Activated T-cell treated with anti-CD3 and anti-CD28 coated beads for 24 hours (primary cell): ENCODE data around the gene TTC23.

Experiments
- DNase-seq: peaks from one replicate; pipeline ENCODE4 v3.0.0-alpha.2; 2020; ENCODE audit warnings: low read depth

TTC23 gene

DNA sequence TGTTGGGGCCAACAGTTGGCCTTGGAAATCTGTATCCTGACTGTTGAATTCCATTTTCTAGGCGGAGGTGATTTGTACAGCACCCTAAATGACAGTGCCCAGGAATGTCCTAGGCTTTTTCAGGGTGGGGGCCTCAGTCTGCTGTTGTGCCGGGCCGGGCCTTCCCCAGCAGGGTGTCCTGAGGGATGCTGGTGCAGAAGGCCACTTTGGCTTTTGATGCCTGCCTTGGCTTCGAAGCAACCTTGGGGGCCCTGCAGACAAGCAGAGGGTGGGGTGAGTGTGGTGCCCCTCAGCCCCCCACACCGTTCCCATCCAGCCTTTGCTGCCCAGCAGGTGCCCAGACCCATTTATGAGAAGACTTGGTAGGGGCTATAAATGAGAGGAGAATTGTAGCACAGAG lies 111.5 kb downstream of the TTC23 start:
- no peak for DNase-seq

DNA sequence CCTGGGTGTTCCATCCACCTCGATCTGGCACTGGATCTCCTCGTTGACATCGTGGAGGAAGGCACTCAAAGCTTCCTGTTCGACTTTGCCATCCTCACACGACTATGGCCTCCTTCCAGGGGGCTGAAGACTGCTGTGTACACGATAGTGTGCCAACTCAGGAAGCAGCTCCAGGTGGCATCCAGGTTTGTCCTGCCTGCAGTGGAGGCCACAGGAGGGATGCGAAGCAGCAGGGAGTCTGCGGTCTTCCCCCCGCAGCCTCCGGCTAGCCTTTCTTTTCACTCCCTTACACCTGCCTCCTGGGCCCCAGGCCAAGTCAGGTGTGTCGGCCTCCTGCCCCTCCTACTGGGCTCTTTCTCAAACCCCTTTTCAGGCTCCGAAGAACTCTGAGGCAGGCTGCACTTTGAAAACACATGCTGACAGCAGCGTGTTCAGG lies 112.3 kb downstream of the TTC23 start:
- no peak for DNase-seq

DNA sequence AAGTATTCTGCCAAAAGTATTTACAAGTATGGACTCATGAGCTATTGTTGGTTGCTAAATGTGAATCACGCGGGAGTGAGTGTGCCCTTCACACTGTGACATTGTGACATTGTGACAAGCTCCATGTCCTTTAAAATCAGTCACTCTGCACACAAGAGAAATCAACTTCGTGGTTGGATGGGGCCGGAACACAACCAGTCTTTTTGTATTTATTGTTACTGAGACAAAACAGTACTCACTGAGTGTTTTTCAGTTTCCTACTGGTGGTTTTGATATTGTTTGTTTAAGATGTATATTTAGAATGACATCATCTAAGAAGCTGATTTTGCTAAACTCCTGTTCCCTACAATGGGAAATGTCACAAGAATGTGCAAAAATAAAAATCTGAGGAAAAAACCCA lies 114.2 kb downstream of the TTC23 start:
- no peak for DNase-seq

DNA sequence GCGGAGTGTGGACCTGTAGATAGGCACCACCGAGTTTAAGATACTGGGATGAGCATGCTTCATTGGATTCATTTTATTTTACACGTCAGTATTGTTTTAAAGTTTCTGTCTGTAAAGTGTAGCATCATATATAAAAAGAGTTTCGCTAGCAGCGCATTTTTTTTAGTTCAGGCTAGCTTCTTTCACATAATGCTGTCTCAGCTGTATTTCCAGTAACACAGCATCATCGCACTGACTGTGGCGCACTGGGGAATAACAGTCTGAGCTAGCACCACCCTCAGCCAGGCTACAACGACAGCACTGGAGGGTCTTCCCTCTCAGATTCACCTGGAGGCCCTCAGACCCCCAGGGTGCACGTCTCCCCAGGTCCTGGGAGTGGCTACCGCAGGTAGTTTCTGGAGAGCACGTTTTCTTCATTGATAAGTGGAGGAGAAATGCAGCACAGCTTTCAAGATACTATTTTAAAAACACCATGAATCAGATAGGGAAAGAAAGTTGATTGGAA lies 115.0 kb downstream of the TTC23 start:
- DNase-seq: no peak

DNA sequence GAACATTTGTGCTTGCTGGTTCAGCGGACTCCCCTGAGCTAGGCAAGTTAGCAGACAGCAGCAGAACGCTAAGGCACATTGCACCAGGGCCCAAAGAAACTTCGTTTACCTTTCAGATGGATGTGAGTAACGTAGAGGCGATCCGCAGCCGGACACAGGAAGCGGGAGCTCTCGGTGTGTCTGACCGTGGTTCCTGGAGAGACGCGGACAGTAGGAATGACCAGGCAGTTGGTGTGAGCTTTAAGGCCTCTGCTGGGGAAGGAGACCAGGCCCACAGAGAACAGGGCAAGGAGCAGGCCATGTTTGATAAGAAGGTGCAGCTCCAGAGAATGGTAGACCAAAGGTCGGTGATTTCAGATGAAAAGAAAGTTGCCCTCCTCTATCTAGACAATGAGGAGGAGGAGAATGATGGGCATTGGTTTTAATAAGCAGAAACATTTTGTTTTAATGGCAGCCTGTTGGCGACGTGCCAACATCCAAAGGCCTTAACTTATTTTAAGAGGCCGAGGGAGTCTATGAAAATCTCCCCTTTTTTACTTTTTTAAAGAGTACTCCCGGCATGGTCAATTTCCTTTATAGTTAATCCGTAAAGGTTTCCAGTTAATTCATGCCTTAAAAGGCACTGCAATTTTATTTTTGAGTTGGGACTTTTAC lies 116.6 kb downstream of the TTC23 start:
- DNase-seq: no peak

DNA sequence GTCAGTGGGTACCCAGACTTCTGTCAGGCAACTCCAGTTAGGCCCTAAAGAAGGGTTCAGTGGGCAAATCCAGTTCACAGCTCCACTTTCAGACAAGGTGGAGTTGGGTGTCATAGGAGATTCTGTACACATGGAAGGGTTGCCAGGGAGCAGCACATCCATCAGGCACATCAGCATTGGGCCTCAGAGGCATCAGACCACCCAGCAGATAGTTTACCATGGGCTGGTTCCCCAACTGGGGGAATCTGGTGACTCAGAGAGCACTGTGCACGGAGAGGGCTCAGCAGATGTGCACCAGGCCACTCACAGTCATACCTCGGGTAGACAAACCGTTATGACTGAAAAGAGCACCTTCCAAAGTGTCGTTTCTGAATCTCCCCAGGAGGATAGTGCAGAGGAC lies 117.3 kb downstream of the TTC23 start:
- no peak for DNase-seq

DNA sequence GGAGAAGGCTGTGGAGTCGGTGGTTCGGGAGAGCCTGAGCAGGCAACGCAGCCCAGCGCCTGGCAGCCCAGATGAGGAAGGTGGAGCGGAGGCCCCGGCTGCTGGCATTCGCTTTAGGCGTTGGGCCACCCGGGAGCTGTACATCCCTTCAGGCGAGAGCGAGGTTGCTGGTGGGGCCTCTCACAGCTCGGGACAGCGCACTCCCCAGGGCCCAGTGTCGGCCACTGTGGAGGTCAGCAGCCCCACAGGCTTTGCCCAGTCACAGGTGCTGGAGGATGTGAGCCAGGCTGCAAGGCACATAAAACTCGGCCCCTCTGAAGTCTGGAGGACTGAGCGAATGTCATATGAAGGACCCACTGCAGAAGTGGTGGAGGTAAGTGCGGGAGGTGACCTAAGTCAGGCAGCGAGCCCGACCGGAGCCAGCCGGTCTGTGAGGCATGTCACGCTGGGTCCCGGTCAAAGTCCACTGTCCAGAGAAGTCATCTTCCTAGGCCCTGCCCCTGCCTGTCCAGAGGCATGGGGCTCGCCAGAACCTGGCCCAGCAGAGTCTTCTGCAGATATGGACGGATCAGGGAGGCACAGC lies 117.8 kb downstream of the TTC23 start:
- no peak for DNase-seq

DNA sequence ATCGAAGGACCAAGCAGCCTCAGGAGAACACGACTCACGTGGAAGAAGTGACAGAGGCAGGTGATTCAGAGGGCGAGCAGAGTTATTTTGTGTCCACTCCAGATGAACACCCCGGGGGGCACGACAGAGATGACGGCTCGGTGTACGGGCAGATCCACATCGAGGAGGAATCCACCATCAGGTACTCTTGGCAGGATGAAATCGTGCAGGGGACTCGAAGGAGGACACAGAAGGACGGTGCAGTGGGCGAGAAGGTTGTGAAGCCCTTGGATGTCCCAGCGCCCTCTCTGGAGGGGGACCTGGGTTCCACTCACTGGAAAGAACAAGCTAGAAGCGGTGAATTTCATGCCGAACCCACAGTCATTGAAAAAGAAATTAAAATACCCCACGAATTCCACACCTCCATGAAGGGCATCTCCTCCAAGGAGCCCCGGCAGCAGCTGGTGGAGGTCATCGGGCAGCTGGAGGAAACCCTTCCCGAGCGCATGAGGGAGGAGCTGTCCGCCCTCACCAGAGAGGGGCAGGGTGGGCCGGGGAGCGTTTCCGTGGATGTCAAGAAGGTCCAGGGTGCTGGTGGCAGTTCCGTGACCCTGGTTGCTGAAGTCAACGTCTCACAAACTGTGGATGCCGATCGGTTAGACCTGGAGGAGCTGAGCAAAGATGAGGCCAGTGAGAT lies 118.5 kb downstream of the TTC23 start:
- no peak for DNase-seq

DNA sequence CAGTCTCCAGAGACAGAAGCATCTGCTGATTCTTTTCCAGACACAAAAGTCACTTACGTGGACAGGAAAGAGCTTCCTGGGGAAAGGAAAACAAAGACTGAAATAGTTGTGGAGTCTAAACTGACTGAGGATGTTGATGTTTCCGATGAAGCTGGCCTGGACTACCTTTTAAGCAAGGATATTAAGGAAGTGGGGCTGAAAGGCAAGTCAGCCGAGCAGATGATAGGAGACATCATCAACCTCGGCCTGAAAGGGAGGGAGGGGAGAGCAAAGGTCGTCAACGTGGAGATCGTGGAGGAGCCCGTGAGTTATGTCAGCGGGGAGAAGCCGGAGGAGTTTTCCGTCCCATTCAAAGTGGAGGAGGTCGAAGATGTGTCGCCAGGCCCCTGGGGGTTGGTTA lies 119.1 kb downstream of the TTC23 start:
- no peak for DNase-seq

DNA sequence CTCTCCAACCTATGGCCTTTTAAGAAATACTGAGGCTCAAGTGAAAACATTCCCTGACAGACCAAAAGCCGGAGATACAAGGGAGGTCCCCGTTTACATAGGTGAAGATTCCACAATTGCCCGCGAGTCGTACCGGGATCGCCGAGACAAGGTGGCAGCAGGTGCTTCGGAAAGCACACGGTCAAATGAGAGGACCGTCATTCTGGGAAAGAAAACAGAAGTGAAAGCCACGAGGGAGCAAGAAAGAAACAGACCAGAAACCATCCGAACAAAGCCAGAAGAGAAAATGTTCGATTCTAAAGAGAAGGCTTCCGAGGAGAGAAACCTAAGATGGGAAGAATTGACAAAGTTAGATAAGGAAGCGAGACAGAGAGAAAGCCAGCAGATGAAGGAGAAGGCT lies 119.7 kb downstream of the TTC23 start:
- no peak for DNase-seq

DNA sequence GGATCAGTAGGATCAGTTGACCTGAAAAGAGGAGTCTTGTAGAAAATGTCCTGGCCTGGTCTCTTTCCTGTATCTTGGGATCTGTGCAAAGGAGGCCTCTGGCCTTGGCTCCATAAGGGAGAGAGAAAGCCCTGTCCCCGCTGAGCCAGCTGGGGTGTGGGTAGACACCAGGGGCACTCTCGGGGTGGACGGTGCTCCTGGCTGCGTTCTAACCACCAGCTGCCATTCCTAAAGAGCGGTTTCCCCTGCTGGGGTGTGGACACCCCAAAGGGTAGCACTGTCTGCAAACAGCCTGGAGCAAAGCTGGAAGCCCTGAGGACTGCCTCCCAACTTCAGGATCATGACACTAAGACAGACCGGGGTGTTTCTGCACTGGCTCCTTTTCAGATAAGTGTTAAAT lies 121.0 kb downstream of the TTC23 start:
- no peak for DNase-seq

DNA sequence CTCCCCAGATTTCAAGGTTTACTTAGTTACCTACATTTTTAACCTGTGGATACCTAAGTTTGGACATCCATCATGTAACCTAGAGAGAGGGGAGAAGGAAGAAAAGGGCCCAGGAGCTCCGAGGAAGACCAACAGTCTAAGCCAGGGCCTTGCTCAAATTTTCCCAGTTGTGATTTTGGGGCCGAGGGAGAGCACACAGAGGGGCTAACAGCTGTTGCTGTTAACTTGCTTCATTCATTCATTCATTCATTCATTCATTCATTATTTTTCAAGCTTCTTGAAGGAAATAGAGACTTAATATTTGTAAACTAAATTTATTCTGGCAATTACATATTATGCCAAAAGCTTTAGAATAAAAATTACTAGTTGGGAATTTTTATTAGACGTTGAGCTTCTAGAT lies 121.6 kb downstream of the TTC23 start:
- DNase-seq: no peak

DNA sequence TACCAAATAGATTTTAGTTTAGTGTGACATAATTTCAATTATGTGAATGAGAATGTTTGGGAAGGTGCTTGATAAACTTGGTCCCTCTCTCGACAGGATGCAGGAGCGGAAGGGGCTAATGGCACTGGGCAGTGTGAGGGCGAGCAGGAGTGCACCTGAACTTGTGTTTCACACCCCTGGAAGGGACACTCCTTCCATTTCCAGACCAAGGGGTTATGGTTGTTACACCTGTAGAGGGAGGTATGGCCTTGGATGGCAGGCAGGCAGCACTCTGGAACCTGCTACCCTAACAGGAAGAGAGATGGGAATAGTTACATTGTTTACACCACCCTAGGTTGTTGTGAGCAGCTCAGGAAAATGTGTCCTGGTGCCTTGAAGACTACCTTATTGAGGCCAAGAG lies 122.5 kb downstream of the TTC23 start:
- DNase-seq: no peak

DNA sequence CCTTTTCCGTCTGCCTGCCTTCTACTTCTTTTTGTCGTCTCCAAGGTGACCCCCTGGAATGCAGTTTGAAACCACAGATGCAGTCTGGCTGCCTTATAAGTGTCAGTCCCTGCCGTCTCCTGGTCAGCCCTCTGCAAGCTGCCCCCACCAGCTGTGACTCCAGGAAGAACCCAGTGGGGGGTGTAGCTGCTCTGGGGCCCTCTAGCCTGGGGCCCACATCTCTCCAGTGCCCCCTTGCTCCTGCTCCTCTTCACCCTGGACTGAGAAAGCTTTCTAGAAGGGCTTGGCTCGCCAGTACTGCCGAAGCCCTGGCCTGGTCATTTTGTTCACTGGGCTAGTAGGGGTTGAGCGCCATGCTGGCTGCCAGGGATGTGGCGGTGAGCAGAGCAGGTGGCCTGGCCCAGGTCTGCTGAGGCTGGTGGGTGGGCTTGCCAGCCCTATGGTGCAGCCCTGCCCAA lies 123.2 kb downstream of the TTC23 start:
- no peak for DNase-seq

DNA sequence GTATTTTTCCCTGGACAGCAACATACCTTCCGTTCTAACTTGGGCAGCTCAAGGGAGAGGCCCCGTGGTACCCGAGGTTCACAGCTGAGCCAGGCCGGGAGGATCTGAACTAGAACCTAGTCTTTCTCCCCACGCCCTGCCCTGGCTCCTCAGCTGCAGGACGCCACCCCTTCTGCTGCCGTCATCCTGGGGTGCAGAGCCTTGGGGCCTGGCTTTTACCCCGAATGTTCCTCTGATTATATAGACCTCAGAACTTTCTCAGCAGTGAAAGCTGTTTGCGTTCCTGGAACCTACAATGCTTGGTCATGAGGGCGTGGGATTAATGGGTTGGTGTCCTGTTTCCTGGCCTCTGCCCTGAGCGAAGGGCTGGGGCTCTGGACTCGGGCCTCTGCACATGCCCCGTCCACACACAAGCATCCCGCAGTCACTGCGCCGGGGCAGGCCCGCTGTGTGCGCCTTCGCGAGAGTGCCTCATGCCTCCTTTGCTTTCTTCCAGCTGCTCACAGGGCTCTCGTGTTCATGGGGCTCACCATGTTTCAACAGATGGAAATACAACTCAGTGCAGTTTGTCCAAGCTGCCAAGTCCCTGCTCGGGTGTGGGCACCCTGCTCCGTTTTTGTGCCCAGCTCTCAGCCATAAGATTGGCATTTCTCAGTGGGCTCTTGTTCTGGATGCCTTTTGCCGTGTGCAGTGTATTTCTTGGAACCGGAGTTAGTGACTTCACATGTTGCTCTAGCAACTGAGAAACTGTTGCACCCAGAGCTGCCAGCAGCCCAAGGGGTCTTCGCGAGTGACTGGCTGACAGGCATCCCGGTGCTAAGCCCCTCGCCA lies 124.1 kb downstream of the TTC23 start:
- no peak for DNase-seq

DNA sequence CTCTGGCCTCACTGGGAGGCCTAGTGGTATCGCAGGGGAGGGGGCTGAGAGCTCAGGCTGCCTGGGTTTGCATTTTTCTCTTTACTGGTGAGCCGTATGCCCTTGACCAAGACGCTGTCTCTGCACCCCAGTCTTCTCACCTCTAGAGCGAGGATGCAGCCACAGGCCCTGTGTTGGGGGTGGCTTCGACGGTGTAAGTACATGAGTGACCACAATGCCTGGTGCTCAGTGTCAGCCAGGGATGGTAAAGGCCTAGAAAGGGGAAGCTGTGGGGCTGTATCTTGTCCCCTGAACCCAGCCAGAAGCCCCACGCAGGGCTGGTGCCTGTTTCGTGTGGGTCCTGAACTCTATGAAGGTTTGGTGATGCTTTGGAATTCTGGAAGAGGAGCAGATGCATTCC lies 124.7 kb downstream of the TTC23 start:
- no peak for DNase-seq

DNA sequence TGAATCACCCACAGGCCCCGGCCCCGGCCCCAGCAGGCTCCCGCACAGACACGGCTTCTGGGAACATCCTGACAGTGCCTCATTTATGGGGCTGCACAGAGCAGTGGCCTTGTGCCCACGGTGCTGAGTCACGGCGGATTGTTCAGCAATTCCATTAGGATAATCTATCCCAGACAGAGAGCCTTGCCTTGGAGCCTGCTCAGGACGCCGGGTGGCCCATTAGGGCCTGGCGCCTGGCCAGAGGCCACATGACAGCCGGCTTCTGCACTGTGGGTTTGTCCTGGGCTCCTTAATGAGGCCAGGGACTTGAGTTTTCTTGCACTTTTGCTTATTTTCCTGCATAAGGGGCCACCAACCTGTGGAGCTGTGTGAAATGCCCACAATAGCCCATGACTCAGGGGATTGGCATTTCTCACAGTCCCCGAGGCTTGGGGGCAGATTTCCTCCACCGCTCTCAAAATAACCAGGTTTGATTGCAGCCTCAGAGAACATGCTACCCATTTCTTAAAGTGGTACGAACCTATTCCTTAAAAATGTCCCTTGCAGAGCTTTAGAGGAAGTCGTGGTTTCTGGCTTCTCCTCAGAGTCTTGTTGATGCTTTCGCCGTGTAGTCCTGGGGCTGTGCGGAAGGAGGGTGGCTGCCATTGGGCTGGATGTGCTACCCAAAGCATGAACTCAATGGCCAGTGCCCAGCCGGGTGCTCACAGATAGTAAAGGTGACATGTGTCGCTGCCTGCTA lies 125.5 kb downstream of the TTC23 start:
- DNase-seq: no peak

DNA sequence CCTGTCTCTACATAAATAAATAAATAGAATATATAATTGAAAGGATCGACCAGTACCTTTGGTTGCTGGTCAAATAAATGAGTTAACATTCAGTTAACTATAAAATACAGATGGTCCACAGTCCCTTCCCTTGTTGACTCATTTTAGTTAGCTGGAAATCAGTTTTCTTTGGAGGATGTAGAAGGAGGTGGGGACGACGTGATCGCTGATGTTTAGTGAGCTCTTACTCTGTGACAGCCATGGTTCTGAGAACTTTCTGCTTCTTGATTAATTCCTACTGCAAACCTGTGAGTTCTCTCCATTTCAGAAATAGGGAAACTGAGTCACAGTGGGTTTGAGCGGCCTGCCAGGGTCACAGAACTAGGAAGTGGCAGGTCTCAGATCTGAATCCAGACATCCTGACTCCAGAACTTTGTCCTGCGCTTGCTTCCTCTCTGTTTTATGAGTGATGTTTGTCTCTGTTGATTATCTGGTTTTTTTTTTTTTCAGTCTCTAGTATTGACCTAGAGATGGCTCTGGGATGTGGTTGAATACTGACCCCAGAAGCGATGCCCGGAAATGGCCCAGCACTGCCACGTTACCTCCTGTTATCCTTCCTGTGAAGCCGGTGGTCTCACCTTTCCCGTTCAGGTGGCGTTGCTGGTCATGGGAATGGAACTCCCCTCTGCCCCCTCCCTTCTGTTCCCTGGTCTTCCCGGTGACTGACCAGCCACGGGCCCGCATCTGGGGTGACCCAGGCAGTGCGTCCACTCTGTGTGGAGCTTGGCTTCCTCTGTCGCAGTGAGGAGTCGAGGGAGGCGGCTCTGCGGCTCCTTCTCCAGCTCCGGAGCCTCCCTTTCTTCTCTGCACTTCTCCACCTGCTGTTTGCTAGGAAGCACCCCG lies 126.3 kb downstream of the TTC23 start:
- DNase-seq: no peak

DNA sequence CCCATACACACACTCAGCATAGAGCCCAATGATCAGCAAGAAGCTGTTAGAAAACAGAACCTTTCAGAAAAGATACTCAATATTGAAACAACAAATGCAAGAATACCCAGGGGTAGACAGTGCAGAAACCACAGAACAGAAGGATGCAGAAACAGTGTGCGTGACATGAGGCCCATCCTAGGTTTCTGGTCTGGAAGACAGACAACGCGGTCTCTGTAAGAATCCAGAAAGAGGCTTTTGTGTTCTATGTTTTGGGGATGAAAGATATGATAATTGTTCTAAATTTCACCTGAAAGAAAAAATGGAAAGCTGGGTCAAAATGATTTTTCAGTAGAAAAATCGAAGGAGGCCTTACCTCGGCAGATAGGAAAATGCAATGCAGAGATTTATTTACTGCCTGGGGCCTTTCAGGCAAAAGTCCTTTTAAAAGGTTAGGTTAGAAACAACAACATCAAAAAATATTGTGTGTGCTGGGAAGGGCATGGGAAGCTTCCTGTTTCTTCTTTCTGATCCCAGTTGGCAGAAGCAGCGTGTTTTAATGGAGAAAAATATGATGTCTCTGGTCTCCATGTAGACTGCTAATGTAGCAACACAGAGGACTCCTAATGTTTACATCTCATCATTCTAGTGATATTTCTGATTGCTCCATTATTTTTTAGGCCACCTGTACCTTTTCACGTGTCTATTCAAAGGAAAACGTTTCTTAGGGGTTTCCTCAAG lies 127.5 kb downstream of the TTC23 start:
- no peak for DNase-seq

DNA sequence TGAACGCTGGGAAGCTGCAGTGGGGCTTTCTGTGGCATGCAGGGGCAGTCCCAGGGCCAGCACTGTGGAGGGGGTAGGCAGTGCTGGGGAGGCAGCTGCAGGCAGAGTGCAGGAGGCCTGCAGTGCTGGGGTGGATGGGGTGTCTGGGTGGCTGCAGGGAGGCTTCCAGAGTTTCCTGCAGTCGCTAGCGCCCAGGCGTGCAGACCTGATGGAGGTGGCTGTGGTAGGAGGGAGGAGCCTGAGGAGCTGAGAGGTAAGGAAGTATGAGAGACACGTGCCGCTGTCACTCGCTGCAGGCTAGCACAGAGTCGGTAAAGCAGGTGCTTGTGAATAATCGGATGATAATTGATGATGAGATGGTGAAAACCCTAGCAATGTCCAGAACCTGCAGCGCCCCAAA lies 128.2 kb downstream of the TTC23 start:
- DNase-seq: no peak
